Breast epithelium (tissue), 4 donors: ENCODE data around the gene WLS. TPM values are rescaled to one million over a fixed set of nuclear protein-coding genes. Genes with fewer than 3 reads are reported as not detected.

ENCODE experiments used
- DNase-seq, 2 donors: peaks; one replicate each; pipeline ENCODE4 v3.0.0-alpha.2; 2019; ENCODE audit warnings: low spot score in 2 of 2
- H3K27ac ChIP-seq, 2 donors: fragments of 200-600 bp; sonication (generic) in 1 of 2; one replicate each; pipeline ENCODE4 v1.5.1; 2016 to 2019; ENCODE audit warnings: mild to moderate bottlenecking in 1 of 2
- H3K27me3 ChIP-seq, 2 donors: fragments of 200-600 bp; sonication (generic) in 1 of 2; one replicate each; pipeline versions ENCODE4 v1.5.1 to v1.6.0; 2017 to 2019; ENCODE audit warnings: control low read depth in 1 of 2, mild to moderate bottlenecking in 1 of 2
- H3K36me3 ChIP-seq: fragments of 200-600 bp; one replicate; pipeline ENCODE4 v1.5.1; 2019
- H3K4me1 ChIP-seq, 2 donors: fragments of 200-600 bp; sonication (generic); one replicate each; pipeline ENCODE4 v1.5.1; 2016 to 2019; ENCODE audit warnings: control low read depth in 1 of 2
- H3K4me3 ChIP-seq, 3 donors: fragments of 200-600 bp; sonication (generic); 1 replicate in 2 of 3; 2 replicates in 1 of 3; pipeline ENCODE4 v1.5.1; 2016 to 2019; ENCODE audit warnings: mild to moderate bottlenecking in 3 of 3, moderate library complexity in 2 of 3
- H3K9me3 ChIP-seq, 2 donors: fragments of 200-600 bp; sonication (generic) in 1 of 2; one replicate each; pipeline ENCODE4 v1.5.1; 2016 to 2019; ENCODE audit warnings: control low read depth in 1 of 2
- POLR2A ChIP-seq: fragments of 450-650 bp; IDR thresholded peaks from one replicate; pipeline ENCODE4 v1.6.1; 2016; ENCODE audit warnings: antibody characterized with exemption, mild to moderate bottlenecking, moderate library complexity
- POLR2AphosphoS5 ChIP-seq, 3 donors: sonication (generic); formaldehyde crosslinking; IDR thresholded peaks; one replicate each; pipeline ENCODE4 v1.6.1; 2017; ENCODE audit warnings: antibody characterized with exemption in 3 of 3
- intact Hi-C: fragments of 100-400 bp; cut with DNase I; formaldehyde crosslinking; loops from one replicate; pipeline ENCODE4 v1.15.1; 2023; ENCODE audit warnings: low total_unique reads
- total RNA-seq, 3 donors: library from RNA; depleted of rRNA; stranded (reverse); fragments of >200 nt; gene quantifications; one replicate each; pipeline ENCODE4 v1.1.0, GENCODE V29; 2016
- TF ChIP-seq, protein P1 (sequence below), 3 donors: fragments of 450-650 bp; IDR thresholded peaks; one replicate each; pipeline ENCODE4 v1.5.1; 2016 to 2017; ENCODE audit warnings: antibody characterized with exemption in 3 of 3, mild to moderate bottlenecking in 3 of 3, moderate library complexity in 3 of 3

Gene WLS
- total RNA-seq, 3 donors from 2014 or later, result 61.9 to 76.3 (median 62.8) TPM

DNA sequence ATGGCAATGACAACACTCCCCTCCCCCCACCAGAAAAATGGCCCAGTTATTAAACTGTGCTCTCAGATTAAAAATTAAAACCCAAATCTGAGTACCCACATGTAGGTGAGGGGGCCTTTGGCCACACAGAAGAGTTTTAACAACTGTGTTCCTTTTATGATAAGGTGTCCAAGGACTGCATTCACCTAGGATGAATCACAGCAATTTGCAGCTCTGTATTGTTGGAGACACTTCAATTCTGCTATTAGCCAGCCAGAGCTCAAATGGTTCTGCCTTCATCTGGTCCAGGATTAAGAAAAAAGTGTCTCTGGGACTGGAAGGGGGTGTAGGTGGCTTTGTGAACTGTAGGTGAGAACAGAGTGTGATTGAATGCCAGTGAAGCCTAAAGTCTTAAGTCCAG, 138.6 kb downstream of the WLS start:
- H3K9me3 ChIP-seq, result no peaks in the 10 kb centered on the region
- no peaks in the 10 kb centered on the region for H3K4me1 ChIP-seq
- intact Hi-C loops, result no loop called here
- no peaks in the 10 kb centered on the region for H3K27me3 ChIP-seq
- TF ChIP-seq POLR2AphosphoS5 (IDR thresholded peaks at IDR 0.05) (no peak), POLR2A (no peak)
- TF ChIP-seq, protein P1, sequence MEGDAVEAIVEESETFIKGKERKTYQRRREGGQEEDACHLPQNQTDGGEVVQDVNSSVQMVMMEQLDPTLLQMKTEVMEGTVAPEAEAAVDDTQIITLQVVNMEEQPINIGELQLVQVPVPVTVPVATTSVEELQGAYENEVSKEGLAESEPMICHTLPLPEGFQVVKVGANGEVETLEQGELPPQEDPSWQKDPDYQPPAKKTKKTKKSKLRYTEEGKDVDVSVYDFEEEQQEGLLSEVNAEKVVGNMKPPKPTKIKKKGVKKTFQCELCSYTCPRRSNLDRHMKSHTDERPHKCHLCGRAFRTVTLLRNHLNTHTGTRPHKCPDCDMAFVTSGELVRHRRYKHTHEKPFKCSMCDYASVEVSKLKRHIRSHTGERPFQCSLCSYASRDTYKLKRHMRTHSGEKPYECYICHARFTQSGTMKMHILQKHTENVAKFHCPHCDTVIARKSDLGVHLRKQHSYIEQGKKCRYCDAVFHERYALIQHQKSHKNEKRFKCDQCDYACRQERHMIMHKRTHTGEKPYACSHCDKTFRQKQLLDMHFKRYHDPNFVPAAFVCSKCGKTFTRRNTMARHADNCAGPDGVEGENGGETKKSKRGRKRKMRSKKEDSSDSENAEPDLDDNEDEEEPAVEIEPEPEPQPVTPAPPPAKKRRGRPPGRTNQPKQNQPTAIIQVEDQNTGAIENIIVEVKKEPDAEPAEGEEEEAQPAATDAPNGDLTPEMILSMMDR (IDR thresholded peaks at IDR 0.05), result no peak
- no peaks in the 10 kb centered on the region for H3K36me3 ChIP-seq
- no peak for DNase-seq
- no peak overlapping the region for H3K4me3 ChIP-seq
- no peak overlapping the region for H3K27ac ChIP-seq

DNA sequence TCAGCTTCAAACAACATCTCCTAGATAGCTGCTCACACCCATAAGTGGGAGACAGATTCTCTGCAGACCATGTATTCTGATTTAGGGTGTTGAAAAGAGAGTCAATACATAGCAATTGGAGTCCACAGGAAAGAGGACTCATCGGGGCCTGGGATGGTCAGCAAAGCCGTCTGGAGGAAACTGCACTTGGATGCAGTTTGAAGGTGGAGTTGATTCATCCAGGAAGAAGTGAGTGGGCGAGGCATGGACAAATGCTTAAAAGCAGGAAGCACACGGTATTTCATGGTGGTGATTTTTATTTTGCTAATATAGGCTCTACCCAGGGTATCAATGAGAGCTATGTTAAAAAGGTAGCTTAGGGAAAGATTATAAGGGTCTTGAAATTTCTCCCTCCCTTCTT, 145.1 kb downstream of the WLS start:
- no peak for TF ChIP-seq POLR2AphosphoS5 (IDR thresholded peaks at IDR 0.05)
- no peak for TF ChIP-seq POLR2A
- TF ChIP-seq, protein P1 (IDR thresholded peaks at IDR 0.05), result no peak
- H3K27me3 ChIP-seq, result no peaks in the 10 kb centered on the region
- intact Hi-C loops, result no loop called here
- no peaks in the 10 kb centered on the region for H3K4me1 ChIP-seq
- DNase-seq, result no peak
- no peak overlapping the region for H3K4me3 ChIP-seq
- no peaks in the 10 kb centered on the region for H3K9me3 ChIP-seq
- H3K27ac ChIP-seq, result no peak overlapping the region
- no peaks in the 10 kb centered on the region for H3K36me3 ChIP-seq

DNA sequence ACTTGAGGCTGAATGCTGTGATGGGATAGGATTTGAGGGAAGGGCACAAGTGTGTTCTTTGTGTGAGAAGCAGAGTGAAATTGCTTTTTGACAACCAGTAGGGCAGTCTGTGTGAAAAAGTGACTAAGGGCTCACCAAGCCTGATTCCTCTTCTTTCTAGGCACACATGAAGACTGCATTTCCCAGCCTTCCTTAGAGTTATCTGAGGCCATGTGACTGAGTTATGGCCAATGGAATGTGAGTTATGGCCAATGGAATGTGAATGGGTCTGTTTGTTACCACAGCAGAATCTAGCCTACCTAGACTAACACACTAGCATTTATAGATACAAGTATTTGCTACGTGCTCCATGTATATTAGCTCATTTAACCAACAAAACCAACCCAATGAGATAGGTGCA, 146.6 kb downstream of the WLS start:
- Histone ChIP-seq H3K27ac (no peak overlapping the region), H3K4me3 (no peak overlapping the region), H3K27me3 (no peaks in the 10 kb centered on the region), H3K36me3 (no peaks in the 10 kb centered on the region), H3K4me1 (no peaks in the 10 kb centered on the region), H3K9me3 (no peaks in the 10 kb centered on the region)
- TF ChIP-seq, protein P1 (IDR thresholded peaks at IDR 0.05), result no peak
- TF ChIP-seq POLR2A (no peak), POLR2AphosphoS5 (IDR thresholded peaks at IDR 0.05) (no peak)
- no peak for DNase-seq
- intact Hi-C loops, result no loop called here

DNA sequence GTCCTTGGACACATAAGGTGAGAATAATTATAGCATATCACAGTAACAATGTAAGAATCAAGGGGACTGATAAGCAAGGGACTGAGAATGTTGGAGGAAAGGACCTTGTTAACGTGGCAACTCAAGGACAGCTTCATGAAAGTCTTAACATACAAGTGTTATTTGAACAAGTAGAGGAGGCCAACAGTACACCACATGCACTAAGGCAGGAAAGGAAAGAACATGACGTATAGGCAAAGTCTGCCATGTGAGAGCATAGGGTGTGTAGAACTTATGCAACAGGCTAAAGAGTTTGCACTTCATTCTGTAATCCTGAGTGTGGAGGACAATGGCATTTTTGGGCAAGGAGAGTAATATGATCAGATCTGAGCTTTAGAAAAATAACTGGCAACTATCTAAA, 148.6 kb downstream of the WLS start:
- Histone ChIP-seq H3K27me3 (no peaks in the 10 kb centered on the region), H3K4me1 (no peaks in the 10 kb centered on the region), H3K27ac (no peak overlapping the region), H3K36me3 (no peaks in the 10 kb centered on the region), H3K9me3 (no peaks in the 10 kb centered on the region), H3K4me3 (no peak overlapping the region)
- no peak for TF ChIP-seq POLR2AphosphoS5 (IDR thresholded peaks at IDR 0.05)
- no peak for TF ChIP-seq POLR2A
- TF ChIP-seq, protein P1 (IDR thresholded peaks at IDR 0.05), result no peak
- intact Hi-C loops, result no loop called here
- no peak for DNase-seq

DNA sequence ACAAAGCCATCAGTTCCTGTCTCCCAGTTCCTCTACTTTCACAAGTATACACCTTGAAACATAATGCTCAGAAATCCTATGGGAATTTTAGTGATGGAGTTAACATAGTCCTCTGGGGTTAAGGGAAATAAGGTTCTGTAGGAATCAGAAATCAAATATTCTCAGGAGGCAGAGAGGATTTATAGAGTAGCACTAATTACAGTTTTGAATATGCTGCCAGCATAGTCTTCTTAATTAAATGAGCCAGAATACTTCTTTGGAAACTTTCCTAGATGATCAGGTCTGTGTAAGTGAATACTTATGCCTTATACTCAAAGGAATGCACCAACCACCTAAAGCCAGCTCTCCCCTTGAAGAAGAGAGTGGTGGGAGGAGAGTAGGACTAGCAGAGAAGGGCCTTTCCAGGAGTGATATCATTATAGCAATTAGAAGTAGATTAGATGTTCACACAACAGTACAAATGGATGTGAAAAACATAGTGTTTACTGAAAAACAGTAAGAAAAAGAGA, 150.5 kb downstream of the WLS start:
- DNase-seq, result no peak
- no peak overlapping the region for H3K4me3 ChIP-seq
- intact Hi-C loops, result no loop called here
- no peaks in the 10 kb centered on the region for H3K27me3 ChIP-seq
- H3K36me3 ChIP-seq, result no peaks in the 10 kb centered on the region
- no peaks in the 10 kb centered on the region for H3K4me1 ChIP-seq
- no peaks in the 10 kb centered on the region for H3K9me3 ChIP-seq
- no peak overlapping the region for H3K27ac ChIP-seq
- TF ChIP-seq, protein P1 (IDR thresholded peaks at IDR 0.05), result no peak
- no peak for TF ChIP-seq POLR2A
- no peak for TF ChIP-seq POLR2AphosphoS5 (IDR thresholded peaks at IDR 0.05)
